Naive thymus-derived CD4-positive, alpha-beta T cell (primary cell): ENCODE data around the gene LAMA5. TPM values are rescaled to one million over a fixed set of nuclear protein-coding genes. Genes with fewer than 3 reads are reported as not detected.

ENCODE experiments used
- ATAC-seq: fragments of 150-1000 bp; cut with Tn5 transposase; 2 replicates; pipeline ENCODE4 v1.10.0; 2021; ENCODE audit warnings: mild to moderate bottlenecking, moderate library complexity
- CTCF ChIA-PET: fragments of 350-600 bp; sonication (Branson Sonifier 250); formaldehyde crosslinking; loops from one replicate; lab custom pipeline; 2021; ENCODE audit warnings: antibody characterized with exemption; lab: Charles Lee
- POLR2A ChIA-PET: fragments of 350-600 bp; sonication (Branson Sonifier 250); formaldehyde crosslinking; loops from one replicate; lab custom pipeline; 2021; ENCODE audit warnings: antibody characterized with exemption, inconsistent platforms; lab: Charles Lee
- DNase-seq, 9 donors: peaks; one replicate each; pipeline versions ENCODE4 v3.0.0 to v3.0.0-alpha.2; 2020 to 2022; ENCODE audit warnings: mixed read lengths in 1 of 9
- H3K27ac ChIP-seq: one replicate; pipeline ENCODE4 v1.7.0; 2013; ENCODE audit warnings: mild to moderate bottlenecking, low read depth, low read length, moderate library complexity
- H3K27me3 ChIP-seq, 2 donors: one replicate each; pipeline ENCODE4 v1.7.0; 2013; ENCODE audit warnings: low read length in 2 of 2, mild to moderate bottlenecking in 2 of 2, moderate library complexity in 2 of 2; ENCODE audit not compliant: control insufficient read depth in 2 of 2, insufficient read depth in 2 of 2
- H3K36me3 ChIP-seq, 3 experiments: 1 replicate in 2 of 3; 2 replicates in 1 of 3; pipeline ENCODE4 v1.7.0; 2013; ENCODE audit warnings: low read length in 3 of 3, mild to moderate bottlenecking in 3 of 3, moderate library complexity in 1 of 3; ENCODE audit not compliant: insufficient read depth in 3 of 3, control insufficient read depth in 2 of 3
- H3K4me1 ChIP-seq, 2 donors: one replicate each; pipeline ENCODE4 v1.7.0; 2013; ENCODE audit warnings: low read length in 2 of 2, mild to moderate bottlenecking in 2 of 2, moderate library complexity in 1 of 2; ENCODE audit not compliant: control insufficient read depth in 2 of 2, insufficient read depth in 2 of 2
- H3K4me3 ChIP-seq: 2 replicates; pipeline ENCODE4 v1.7.0; 2013; ENCODE audit warnings: mild to moderate bottlenecking, low read length
- H3K9me3 ChIP-seq, 3 experiments: 1 replicate in 2 of 3; 2 replicates in 1 of 3; pipeline ENCODE4 v1.7.0; 2013; ENCODE audit warnings: low read length in 3 of 3; ENCODE audit not compliant: control insufficient read depth in 2 of 3
- H3K27ac Mint-ChIP-seq, 9 donors: one replicate each; pipeline ENCODE4 v1.8.0; 2020 to 2022; ENCODE audit warnings: mixed read lengths in 9 of 9, mild to moderate bottlenecking in 8 of 9, moderate library complexity in 5 of 9, inconsistent platforms in 2 of 9
- H3K27me3 Mint-ChIP-seq, 5 donors: one replicate each; pipeline ENCODE4 v1.8.0; 2021 to 2022; ENCODE audit warnings: mixed read lengths in 5 of 5, mild to moderate bottlenecking in 1 of 5
- H3K36me3 Mint-ChIP-seq, 5 donors: one replicate each; pipeline ENCODE4 v1.8.0; 2020 to 2022; ENCODE audit warnings: mixed read lengths in 5 of 5, mild to moderate bottlenecking in 3 of 5, inconsistent platforms in 1 of 5
- H3K4me1 Mint-ChIP-seq, 7 donors: one replicate each; pipeline ENCODE4 v1.8.0; 2020 to 2022; ENCODE audit warnings: mixed read lengths in 7 of 7, mild to moderate bottlenecking in 3 of 7, inconsistent platforms in 1 of 7
- H3K4me3 Mint-ChIP-seq, 10 donors: one replicate each; pipeline ENCODE4 v1.8.0; 2020 to 2022; ENCODE audit warnings: mild to moderate bottlenecking in 10 of 10, mixed read lengths in 10 of 10, moderate library complexity in 6 of 10, inconsistent platforms in 2 of 10
- H3K9me3 Mint-ChIP-seq, 11 donors: one replicate each; pipeline ENCODE4 v1.8.0; 2020 to 2022; ENCODE audit warnings: mixed read lengths in 11 of 11, mild to moderate bottlenecking in 4 of 11, inconsistent platforms in 1 of 11, moderate library complexity in 1 of 11
- intact Hi-C, 2 donors: fragments of 100-400 bp; cut with micrococcal nuclease; formaldehyde crosslinking; loops; one replicate each; pipeline ENCODE4 v1.15.1; 2023
- polyA plus RNA-seq, 2 donors: library from polyadenylated mRNA; unstranded; fragments of 300-500 nt; fragmentation: Illumina TruSeq; gene quantifications; one replicate each; pipeline ENCODE4 v1.2.3, GENCODE V29; 2021
- total RNA-seq, 6 experiments: library from RNA in 5 of 6; stranded (reverse) in 5 of 6; gene quantifications; 1 replicate in 5 of 6; 2 replicates in 1 of 6; pipeline ENCODE4 v1.2.3 and lab custom pipeline; 2021 to 2026

Gene LAMA5
- total and polyA plus RNA-seq, 7 experiments from 2014 or later = 0.05 to 1.3 (median 0.57) TPM; not detected in 2

DNA sequence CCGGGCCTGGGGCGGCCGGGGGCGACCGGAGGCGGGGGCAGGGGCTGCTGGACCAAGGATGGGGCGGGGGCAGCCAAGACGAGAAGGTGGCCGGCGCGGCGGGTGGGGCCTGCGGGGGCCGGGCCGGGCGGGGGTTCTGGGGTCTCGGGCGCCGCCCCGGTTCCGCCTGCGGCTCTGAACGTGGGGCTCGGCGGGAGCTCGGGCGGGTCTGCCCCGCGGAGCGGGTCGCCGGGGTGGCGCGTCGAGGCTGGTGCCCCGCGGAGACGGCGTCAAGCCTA, 64.1 kb downstream of the LAMA5 start:
- no peaks in the 10 kb centered on the region for H3K9me3 ChIP-seq
- ChIA-PET POLR2A (interaction anchor here (1.4 to 2.4 kb wide), 2 partner anchors 64 to 236 kb away, joined by 3 to 6 read pairs; partner anchors contain the start of gene LAMA5), CTCF (no interaction called here)
- intact Hi-C loops = loop anchor here (2.0 to 5.0 kb wide), 12 partner anchors 64 to 799 kb away; partner anchors contain the start of genes DIDO1 (in 1 of the 2), GID8 (in 1 of the 2), LAMA5 (in 1 of the 2) and TAF4 (in 1 of the 2)
- Mint-ChIP-seq H3K4me1 (peaks cover 17 to 32% (median 22%) of the 10 kb centered on the region in 7 donors), H3K4me3 (peak overlapping the region; percentile 66 to 98 (median 95)), H3K9me3 (no peaks in the 10 kb centered on the region), H3K27me3 (no peaks in the 10 kb centered on the region), H3K27ac (peak overlapping the region in 4 of 9 donors; percentile 72 to 100 (median 92)), H3K36me3 (peaks cover 0 to 12% (median 3%) of the 10 kb centered on the region in 5 donors)
- peaks cover 17 to 19% of the 10 kb centered on the region in 2 donors for H3K4me1 ChIP-seq
- H3K27me3 ChIP-seq = no peaks in the 10 kb centered on the region
- peak overlapping the region; percentile 94 for H3K4me3 ChIP-seq
- peak overlapping the region; percentile 85 for H3K27ac ChIP-seq
- DNase-seq (peak in 2 of 9 donors; percentile 12 to 24), ATAC-seq (no peak)
- H3K36me3 ChIP-seq = peaks cover 0 to 43% (median 4%) of the 10 kb centered on the region in 3 experiments

DNA sequence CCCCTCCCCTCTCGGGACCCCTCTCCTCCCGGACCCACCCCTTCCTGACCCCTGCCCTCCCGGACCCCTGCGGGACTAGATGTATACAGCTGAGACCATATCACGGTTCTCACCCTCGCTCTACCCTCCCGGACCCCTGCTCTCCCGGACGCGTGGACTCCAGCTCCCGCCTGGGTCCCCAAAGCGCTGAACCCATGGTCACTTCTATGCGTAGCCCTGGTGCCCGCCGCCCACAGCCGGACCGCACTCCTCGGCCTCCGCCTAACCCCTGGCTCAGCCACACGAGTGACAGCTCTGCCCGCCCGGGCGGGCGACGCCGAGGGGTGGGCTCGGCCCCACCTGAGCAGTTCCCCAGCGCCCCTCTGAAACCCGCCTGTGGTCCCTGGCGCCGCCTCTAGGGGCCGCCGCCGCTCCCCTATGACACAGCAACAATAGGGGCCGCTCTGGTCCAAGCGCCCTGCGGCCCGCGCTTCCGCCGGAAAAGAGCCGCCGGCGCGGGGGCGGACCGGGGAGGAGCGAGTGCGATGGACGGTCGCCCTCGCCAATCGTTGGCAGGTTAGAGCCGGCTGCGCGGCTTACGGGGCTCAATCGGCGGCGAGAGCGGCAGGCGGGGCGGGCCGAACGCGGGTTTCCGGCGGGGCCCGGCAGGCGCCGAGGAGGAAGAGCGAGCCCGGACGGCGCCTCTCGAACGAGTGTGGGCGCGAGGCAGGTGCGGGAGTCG, 64.6 kb downstream of the LAMA5 start, which contains the start of gene ADRM1:
Gene ADRM1, plus strand, starts transcription at position 657 of the 721 bp plus-strand sequence. CDS start 572 bp downstream, outside the sequence.
- intact Hi-C loops = loop anchor here (1.0 to 5.0 kb wide), 24 partner anchors 64 to 800 kb away; partner anchors contain the start of genes CABLES2 (in 2 of the 2), LSM14B (in 2 of the 2), OSBPL2 (in 2 of the 2) and PSMA7 (in 2 of the 2)
- ChIA-PET CTCF (no interaction called here), POLR2A (interaction anchor here (0.7 to 2.4 kb wide), 4 partner anchors 85 to 235 kb away, joined by 3 to 6 read pairs (median 3); partner anchors contain the start of genes LSM14B and RPS21)
- Histone ChIP-seq H3K27ac (peak within 1 kb of the TSS; percentile 85), H3K4me3 (peak within 1 kb of the TSS; percentile 94), H3K4me1 (peaks cover 17 to 19% of the 10 kb centered on the region in 2 donors), H3K9me3 (no peaks in the 10 kb centered on the region), H3K27me3 (no peaks in the 10 kb centered on the region), H3K36me3 (peaks cover 0 to 38% (median 4%) of the 10 kb centered on the region in 3 experiments)
- no peaks in the 10 kb centered on the region for H3K27me3 Mint-ChIP-seq
- H3K4me3 Mint-ChIP-seq = peak within 1 kb of the TSS; percentile 89 to 98 (median 96)
- peaks cover 0 to 12% (median 3%) of the 10 kb centered on the region in 5 donors for H3K36me3 Mint-ChIP-seq
- H3K27ac Mint-ChIP-seq = peak within 1 kb of the TSS; percentile 90 to 100 (median 96)
- peak; percentile 91 to 99 (median 96) for DNase-seq
- ATAC-seq = peak; percentile 94
- peaks cover 17 to 32% (median 22%) of the 10 kb centered on the region in 7 donors for H3K4me1 Mint-ChIP-seq
- H3K9me3 Mint-ChIP-seq = no peaks in the 10 kb centered on the region

- Mint-ChIP-seq H3K9me3 (no peaks in the 10 kb centered on the region), H3K4me1 (peaks cover 17 to 32% (median 22%) of the 10 kb centered on the region in 7 donors), H3K36me3 (peaks cover 0 to 12% (median 3%) of the 10 kb centered on the region in 5 donors), H3K27ac (peak overlapping the region; percentile 90 to 100 (median 96)), H3K27me3 (no peaks in the 10 kb centered on the region), H3K4me3 (peak overlapping the region; percentile 89 to 98 (median 96))
- ChIA-PET POLR2A (interaction anchor here (0.7 to 2.4 kb wide), 5 partner anchors 84 to 235 kb away, joined by 3 to 9 read pairs (median 3); partner anchors contain the start of genes LSM14B and RPS21), CTCF (no interaction called here)
- peak; percentile 71 for ATAC-seq
- Histone ChIP-seq H3K4me3 (peak overlapping the region; percentile 94), H3K36me3 (peaks cover 0 to 32% (median 3%) of the 10 kb centered on the region in 3 experiments), H3K4me1 (peaks cover 17 to 19% of the 10 kb centered on the region in 2 donors), H3K9me3 (no peaks in the 10 kb centered on the region), H3K27me3 (no peaks in the 10 kb centered on the region), H3K27ac (peak overlapping the region; percentile 85)
- intact Hi-C loops = loop anchor here (1.0 to 5.0 kb wide), 24 partner anchors 64 to 800 kb away; partner anchors contain the start of genes CABLES2 (in 2 of the 2), LSM14B (in 2 of the 2), OSBPL2 (in 2 of the 2) and PSMA7 (in 2 of the 2)
- DNase-seq = peak; percentile 73 to 87 (median 83)
Measured at GRCh38 chr20:62301773-62302340, 65.3 kb downstream of the LAMA5 start.

GRCh38 chr20:62301111-62301668, 65.9 kb downstream of the LAMA5 start:
- Histone ChIP-seq H3K36me3 (peaks cover 0 to 30% (median 0%) of the 10 kb centered on the region in 3 experiments), H3K4me3 (no peak overlapping the region), H3K9me3 (no peaks in the 10 kb centered on the region), H3K27ac (no peak overlapping the region), H3K27me3 (no peaks in the 10 kb centered on the region), H3K4me1 (peaks cover 17 to 19% of the 10 kb centered on the region in 2 donors)
- H3K27ac Mint-ChIP-seq = peak overlapping the region in 4 of 9 donors; percentile 77 to 96 (median 94)
- ATAC-seq (no peak), DNase-seq (no peak)
- POLR2A ChIA-PET = interaction anchor here (0.7 to 2.4 kb wide), 4 partner anchors 63 to 291 kb away, joined by 3 to 9 read pairs (median 5); partner anchors contain the start of genes OSBPL2 and RPS21
- H3K36me3 Mint-ChIP-seq = peaks cover 0 to 12% (median 3%) of the 10 kb centered on the region in 5 donors
- CTCF ChIA-PET = interaction anchor here (0.6 to 1.0 kb wide), 3 partner anchors 8 to 176 kb away, joined by 4 to 5 read pairs (median 4); no protein-coding TSS in a partner anchor
- peak overlapping the region in 9 of 10 donors; percentile 23 to 96 (median 62) for H3K4me3 Mint-ChIP-seq
- intact Hi-C loops = loop anchor here (5.0 kb wide), 8 partner anchors 66 to 801 kb away; partner anchors contain the start of genes GID8 (in 1 of the 2), LAMA5 (in 1 of the 2) and TAF4 (in 1 of the 2)
- H3K9me3 Mint-ChIP-seq = no peaks in the 10 kb centered on the region
- H3K27me3 Mint-ChIP-seq = no peaks in the 10 kb centered on the region
- H3K4me1 Mint-ChIP-seq = peaks cover 17 to 32% (median 20%) of the 10 kb centered on the region in 7 donors

DNA sequence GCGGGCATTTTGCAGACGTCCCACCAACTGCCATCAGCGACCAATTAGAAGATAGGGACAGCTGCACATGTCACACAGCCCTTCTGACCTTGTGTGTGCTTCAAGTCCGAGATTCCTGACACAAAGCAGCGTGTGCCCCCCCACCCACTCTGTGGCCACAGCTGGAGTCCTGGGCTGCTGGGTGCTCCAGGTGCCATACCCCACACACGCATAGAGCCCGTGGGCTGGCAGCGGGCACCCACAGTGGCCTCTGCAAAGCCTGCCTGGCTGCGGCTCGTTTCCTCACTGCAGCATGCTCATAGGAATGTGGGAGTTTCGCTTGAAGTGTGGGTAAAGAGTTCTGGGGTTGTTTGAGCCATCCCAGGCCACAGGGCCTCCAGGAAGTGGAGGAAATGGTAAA, 66.8 kb downstream of the LAMA5 start:
- no peaks in the 10 kb centered on the region for H3K9me3 ChIP-seq
- H3K27ac Mint-ChIP-seq = peak overlapping the region in 1 of 9 donors; percentile 93
- H3K4me1 Mint-ChIP-seq = peaks cover 12 to 29% (median 16%) of the 10 kb centered on the region in 7 donors
- no peak overlapping the region for H3K4me3 ChIP-seq
- peaks cover 13 to 17% of the 10 kb centered on the region in 2 donors for H3K4me1 ChIP-seq
- peaks cover 0 to 9% (median 0%) of the 10 kb centered on the region in 5 donors for H3K36me3 Mint-ChIP-seq
- H3K27ac ChIP-seq = no peak overlapping the region
- DNase-seq = no peak
- H3K27me3 ChIP-seq = no peaks in the 10 kb centered on the region
- ChIA-PET CTCF (interaction anchor here (0.6 to 1.0 kb wide), 2 partner anchors 82 to 295 kb away, joined by 4 to 5 read pairs; no protein-coding TSS in a partner anchor), POLR2A (interaction anchor here (1.6 to 2.1 kb wide), 3 partner anchors 63 to 86 kb away, joined by 4 to 9 read pairs (median 4); partner anchors contain the start of genes OSBPL2 and RPS21)
- no peaks in the 10 kb centered on the region for H3K27me3 Mint-ChIP-seq
- intact Hi-C loops = loop anchor here (5.0 kb wide), 8 partner anchors 67 to 802 kb away; partner anchors contain the start of genes GID8 (in 1 of the 2), LAMA5 (in 1 of the 2) and TAF4 (in 1 of the 2)
- no peak overlapping the region for H3K4me3 Mint-ChIP-seq
- no peaks in the 10 kb centered on the region for H3K9me3 Mint-ChIP-seq
- peaks cover 0 to 29% (median 0%) of the 10 kb centered on the region in 3 experiments for H3K36me3 ChIP-seq
- ATAC-seq = no peak
